ENCODE results near the gene GALM.
A peak's percentile ranks its signal among the peaks of the same experiment; 100 is the strongest.

DNA sequence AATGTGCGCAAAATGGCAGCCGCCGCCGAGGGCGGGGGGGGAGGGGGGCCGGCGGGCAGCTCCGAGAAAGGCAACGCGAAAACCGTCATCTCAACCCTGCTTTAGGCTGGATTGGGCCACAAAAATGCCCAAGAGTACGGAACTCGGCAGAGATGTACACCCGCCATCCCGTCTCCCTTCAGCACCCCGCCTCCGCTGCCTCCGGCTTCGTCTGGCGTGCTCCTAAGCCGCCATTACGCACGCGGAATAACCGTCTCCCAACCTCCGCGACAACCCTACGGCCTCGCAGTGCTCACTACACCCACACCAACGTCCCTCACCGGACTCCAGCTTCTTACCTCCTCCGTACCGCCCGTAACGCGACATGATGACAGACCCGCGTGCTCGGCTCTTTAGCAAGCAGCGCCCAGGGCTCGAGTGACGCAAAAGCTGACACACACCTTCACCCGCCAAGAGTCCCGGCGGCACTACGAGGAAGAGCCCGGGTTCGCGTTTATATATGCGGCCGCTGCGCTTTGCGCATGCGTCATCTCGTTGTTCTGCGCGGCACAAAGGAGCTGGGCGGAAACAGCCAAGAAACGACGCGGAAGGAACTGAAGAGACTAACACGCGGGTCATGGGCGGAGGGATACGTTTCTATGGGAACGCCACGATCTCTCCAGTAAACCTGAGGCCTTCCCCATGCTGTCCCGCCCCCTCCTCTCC, 85.1 kb downstream of the GALM start, which contains the start of gene SRSF7:
- TF ChIP-seq, protein P1, sequence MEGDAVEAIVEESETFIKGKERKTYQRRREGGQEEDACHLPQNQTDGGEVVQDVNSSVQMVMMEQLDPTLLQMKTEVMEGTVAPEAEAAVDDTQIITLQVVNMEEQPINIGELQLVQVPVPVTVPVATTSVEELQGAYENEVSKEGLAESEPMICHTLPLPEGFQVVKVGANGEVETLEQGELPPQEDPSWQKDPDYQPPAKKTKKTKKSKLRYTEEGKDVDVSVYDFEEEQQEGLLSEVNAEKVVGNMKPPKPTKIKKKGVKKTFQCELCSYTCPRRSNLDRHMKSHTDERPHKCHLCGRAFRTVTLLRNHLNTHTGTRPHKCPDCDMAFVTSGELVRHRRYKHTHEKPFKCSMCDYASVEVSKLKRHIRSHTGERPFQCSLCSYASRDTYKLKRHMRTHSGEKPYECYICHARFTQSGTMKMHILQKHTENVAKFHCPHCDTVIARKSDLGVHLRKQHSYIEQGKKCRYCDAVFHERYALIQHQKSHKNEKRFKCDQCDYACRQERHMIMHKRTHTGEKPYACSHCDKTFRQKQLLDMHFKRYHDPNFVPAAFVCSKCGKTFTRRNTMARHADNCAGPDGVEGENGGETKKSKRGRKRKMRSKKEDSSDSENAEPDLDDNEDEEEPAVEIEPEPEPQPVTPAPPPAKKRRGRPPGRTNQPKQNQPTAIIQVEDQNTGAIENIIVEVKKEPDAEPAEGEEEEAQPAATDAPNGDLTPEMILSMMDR (tag by site-specific recombination; IDR thresholded peaks at IDR 0.05): peak; percentile 73
- TF ChIP-seq ZNF175 (tag by site-specific recombination; IDR thresholded peaks at IDR 0.05): no peak
